ENCODE data around the gene TSPAN16.

TSPAN16 gene

GRCh38 chr19:11268783-11269267 lies 27.1 kb upstream of the TSPAN16 start:
- no peak for DNase-seq (ENCODE audit: low spot score)

- DNase-seq (ENCODE audit: low spot score) = no peak
Observed at GRCh38 chr19:11269408-11269807, 26.6 kb upstream of the TSPAN16 start.

- DNase-seq (ENCODE audit: low spot score) = no peak
Observed at GRCh38 chr19:11273296-11273695, 22.7 kb upstream of the TSPAN16 start.

- no peak for DNase-seq (ENCODE audit: low spot score)
Observed at GRCh38 chr19:11273989-11274388, 22.0 kb upstream of the TSPAN16 start.

- DNase-seq (ENCODE audit: low spot score) = no peak
Observed at GRCh38 chr19:11274533-11275086, 21.4 kb upstream of the TSPAN16 start.

- no peak for DNase-seq (ENCODE audit: low spot score)
Observed at GRCh38 chr19:11278670-11279069, 17.3 kb upstream of the TSPAN16 start.

GRCh38 chr19:11279505-11280236 lies 16.3 kb upstream of the TSPAN16 start:
- DNase-seq (ENCODE audit: low spot score) = no peak

- no peak for DNase-seq (ENCODE audit: low spot score)
Observed at GRCh38 chr19:11281356-11282049, 14.5 kb upstream of the TSPAN16 start.

GRCh38 chr19:11284515-11284914 lies 11.4 kb upstream of the TSPAN16 start:
- DNase-seq (ENCODE audit: low spot score) = no peak

- DNase-seq (ENCODE audit: low spot score) = no peak
Observed at GRCh38 chr19:11286312-11286974, 9.5 kb upstream of the TSPAN16 start.

- no peak for DNase-seq (ENCODE audit: low spot score)
Observed at GRCh38 chr19:11288349-11288748, 7.6 kb upstream of the TSPAN16 start.

GRCh38 chr19:11290256-11290655 lies 5.7 kb upstream of the TSPAN16 start:
- no peak for DNase-seq (ENCODE audit: low spot score)

- DNase-seq (ENCODE audit: low spot score) = no peak
Observed at GRCh38 chr19:11291415-11291814, 4.5 kb upstream of the TSPAN16 start.

GRCh38 chr19:11291991-11292390 lies 4.0 kb upstream of the TSPAN16 start:
- no peak for DNase-seq (ENCODE audit: low spot score)

- DNase-seq (ENCODE audit: low spot score) = peak; percentile 83
Observed at GRCh38 chr19:11293433-11294389, 2.2 kb upstream of the TSPAN16 start.

- no peak for DNase-seq (ENCODE audit: low spot score)
Observed at GRCh38 chr19:11295180-11295579, 780 bp upstream of the TSPAN16 start.

- no peak for DNase-seq (ENCODE audit: low spot score)
Observed at GRCh38 chr19:11296264-11296663, 304 bp downstream of the TSPAN16 start.

- no peak for DNase-seq (ENCODE audit: low spot score)
Observed at GRCh38 chr19:11299946-11300810, 4.2 kb downstream of the TSPAN16 start.

GRCh38 chr19:11300811-11301120 lies 4.8 kb downstream of the TSPAN16 start:
- no peak for DNase-seq (ENCODE audit: low spot score)

GRCh38 chr19:11304936-11305335 lies 9.0 kb downstream of the TSPAN16 start:
- no peak for DNase-seq (ENCODE audit: low spot score)

All from SK-N-DZ (cell line).